ENCODE measurements around the gene EMC10.
A peak's percentile ranks its signal among the peaks of the same experiment; 100 is the strongest.

The EMC10 gene

DNA sequence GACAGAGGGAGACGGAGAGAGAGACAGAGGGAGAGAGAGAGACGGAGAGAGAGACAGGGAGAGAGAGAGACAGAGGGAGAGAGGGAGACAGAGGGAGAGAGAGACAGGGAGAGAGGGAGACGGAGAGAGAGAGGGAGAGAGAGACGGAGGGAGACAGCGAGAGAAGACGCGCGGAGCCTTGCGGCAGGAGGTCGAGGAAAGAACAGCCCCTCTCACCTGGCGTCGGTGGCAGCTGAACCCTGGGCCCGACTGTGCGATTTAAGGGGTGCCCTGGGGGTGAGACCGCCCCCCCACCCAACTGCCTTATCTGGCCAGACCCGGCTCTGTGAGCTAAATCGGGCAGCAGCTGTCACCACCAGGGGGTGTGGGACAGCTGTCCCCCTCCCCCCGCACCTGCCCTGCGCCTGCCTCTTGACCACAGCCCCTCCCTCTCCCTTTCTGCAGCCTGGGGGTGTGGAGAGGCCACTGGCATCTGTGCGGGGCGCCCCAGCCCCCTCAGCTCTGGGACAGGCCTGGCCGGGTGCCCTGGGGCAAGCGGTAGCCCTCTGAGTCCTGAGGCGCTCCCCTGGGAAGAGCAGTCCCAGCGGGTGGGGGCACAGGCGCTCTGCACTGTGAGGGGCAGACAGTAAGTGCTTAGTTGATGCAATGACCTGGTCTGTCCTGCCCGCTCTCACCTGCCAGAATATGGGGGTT, 23.9 kb downstream of the EMC10 start:
- no peak for DNase-seq

DNA sequence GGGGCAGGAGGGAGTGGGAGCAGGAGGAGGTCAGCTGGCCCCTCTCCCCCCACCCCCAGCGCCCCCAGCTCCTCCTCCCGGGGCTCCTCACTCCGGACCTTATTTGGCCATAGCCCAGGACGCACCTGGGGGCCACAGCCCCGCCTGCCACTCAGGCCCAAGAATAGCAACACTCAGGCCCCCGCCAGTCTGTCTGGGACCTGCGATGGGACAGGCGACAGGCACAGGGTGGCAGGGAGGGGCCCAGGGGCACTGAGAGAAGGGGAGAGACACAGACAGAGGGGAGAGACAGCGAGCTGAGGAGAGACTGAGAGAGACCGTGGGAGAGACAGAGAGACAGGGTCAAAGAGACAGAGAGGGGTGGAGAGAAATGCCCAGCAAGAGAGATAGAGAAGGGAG, 24.4 kb downstream of the EMC10 start:
- no peak for DNase-seq

DNA sequence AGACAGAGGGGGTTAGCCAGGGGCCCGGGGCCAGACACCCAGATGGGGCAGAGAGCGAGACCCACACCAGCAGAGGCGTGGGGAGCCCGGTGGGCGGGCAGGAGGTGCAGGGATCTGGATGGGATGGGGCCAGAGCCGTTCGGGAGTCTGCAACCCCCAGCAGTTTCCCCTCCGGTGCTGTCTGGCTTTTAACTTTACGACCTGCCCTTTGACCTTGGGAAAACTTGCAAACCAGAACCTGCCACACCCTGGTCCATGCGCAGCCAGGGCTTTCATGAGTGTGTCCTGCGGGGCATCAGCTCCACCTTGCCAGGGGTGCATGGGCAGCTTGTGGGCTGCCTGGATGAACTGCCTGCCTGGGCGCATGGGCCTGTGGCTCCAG, 24.9 kb downstream of the EMC10 start:
- DNase-seq = no peak

DNA sequence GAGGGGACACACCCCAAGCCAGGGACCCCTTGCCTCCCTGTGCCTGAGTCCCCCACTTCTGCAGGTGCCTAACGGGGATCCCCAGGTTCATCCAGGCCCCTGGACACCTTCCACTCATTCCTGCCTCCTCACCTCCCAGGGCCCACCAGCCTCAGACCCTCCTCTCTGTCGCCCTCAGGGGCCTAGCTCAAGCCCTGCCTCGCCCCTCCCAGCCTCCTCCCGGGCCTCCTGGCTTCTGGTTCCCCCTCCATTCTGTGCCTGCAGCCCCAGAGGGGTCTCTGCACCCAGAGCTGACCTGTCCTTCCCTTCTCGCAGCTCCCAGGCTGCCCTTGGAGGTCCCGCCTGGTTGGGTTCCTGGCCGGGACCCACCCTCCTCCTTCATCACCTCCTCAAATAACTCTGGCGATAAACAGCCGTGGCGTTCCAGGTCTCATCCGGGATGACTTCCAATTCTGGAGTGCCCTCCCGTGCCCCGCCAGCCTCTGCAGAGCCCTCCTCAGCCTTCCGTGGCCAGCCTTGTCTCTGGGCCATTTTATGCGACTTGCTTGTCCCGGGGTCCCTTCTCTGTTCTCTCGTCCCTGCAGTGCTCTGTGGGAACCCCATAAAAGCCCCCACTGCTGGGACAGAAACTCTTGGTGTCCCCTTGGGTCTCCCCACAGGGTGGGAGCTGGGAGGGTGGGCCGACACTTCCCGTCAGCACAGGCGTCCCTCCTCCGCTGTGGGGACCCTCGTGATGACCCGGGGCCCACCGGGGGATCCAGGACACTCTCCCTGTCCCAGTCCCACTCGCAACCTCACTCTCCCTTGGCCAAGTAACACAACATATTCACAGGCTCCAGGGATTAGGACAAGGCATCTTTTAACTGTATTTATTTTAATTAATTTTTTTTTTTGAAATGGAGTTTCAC, 25.5 kb downstream of the EMC10 start:
- no peak for DNase-seq

DNA sequence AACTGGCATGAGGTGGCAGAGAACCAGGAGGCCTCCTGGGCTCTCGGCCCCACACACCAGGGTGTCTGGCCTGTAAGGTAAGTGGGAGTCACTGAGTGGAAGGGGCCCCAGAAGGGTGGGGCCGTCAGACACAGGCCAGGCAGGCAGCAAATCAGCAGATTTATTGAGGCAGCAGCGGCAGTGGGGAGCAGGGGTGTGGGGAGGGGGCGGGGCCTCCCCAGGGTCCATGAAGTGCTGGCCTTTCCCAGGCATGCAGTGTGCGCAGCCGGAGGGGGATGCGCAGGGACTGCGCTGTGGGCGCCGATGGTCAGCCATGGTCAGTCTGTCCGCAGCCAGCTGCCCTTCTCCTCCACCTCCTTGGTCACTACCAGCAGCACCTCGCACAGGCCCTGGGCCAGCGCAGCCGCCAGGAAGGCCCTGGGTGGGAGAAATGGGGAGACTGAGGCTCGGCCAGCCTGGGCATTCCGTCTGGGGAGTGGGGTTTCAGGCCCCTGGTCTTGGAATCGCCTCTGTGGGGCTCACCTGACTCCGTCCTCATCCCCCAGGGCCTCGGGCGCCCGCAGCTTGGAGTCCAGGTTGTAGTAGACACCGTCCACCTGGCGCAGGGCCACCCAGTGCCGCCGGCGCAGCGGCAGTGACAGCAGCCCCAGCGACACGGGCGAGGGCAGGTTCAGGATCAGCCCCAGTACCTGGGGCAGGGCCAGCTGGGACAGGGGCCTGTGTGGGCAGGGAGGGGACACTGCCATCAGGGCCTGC, 29.7 kb downstream of the EMC10 start:
- no peak for DNase-seq

DNA sequence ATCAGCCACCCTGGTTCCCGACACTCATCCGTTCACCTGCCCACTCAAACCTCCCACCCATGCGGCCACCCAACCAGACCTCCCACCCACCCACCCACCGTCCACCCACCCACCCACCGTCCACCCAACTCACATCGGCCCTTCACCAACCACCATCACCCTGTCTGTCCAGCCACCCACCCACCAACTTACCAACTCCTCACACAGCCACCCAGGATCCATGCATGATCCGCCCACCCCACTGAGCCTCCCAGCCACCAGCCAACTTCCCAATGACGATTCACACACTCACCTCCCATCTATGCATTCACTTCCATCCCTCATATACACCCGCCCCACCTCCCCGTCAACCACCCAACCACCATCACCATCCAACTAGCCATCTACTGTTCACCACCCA, 30.4 kb downstream of the EMC10 start:
- no peak for DNase-seq

DNA sequence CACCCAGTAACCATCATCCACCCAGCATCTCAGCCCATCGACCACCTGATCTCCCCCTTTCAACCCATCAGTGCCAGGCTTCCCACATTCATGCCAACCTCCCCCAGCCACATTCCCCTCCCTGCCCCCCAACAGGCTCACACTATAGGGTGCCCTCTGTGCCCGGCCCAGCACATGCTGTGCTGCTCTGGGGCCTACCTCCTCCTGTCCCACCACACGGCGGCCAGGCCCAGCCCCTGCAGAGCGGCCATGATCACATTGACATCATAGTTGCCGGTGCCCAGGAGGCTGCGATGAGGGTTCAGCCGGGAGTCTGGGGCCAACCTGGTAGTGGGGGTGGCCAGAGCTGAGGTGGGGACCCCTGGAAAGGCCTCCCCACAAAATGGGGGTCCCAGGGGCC, 31.1 kb downstream of the EMC10 start:
- DNase-seq = no peak

DNA sequence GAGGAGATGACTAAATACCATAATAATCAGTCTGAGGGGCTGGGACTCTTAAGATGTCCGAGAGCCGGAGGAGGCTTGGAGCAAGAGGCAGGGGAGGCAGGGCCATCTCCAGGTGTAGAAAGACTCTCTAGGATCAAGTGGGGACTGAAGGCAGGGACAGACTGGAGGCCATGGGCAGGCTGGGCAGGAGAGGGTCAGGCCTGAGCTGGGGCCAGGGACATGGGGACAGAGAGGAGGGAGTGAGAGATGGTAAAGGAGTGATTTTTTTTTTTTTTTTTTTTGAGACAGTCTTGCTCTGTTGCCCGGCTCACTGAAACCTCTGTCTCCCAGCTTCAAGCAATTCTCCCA, 32.5 kb downstream of the EMC10 start:
- DNase-seq = no peak

DNA sequence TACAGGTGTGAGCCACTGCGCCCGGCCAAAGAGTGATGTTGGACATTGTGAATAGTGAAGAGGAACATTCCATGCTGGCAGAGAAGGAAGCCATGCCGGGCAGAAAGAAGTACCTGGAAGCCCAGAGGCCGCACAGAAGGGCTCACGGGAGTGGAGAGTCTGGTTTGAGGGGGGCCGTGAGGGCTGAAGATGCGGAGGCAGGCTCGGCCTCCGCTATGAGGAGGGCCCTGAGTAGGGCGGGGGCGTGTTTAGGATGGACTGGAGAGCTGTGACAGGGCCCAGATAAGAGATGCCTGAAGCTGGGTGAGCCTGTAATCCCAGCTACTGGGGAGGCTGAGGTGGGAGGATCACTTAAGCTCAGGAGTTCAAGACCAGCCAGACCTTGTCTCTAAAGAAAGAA, 33.1 kb downstream of the EMC10 start:
- DNase-seq = no peak

DNA sequence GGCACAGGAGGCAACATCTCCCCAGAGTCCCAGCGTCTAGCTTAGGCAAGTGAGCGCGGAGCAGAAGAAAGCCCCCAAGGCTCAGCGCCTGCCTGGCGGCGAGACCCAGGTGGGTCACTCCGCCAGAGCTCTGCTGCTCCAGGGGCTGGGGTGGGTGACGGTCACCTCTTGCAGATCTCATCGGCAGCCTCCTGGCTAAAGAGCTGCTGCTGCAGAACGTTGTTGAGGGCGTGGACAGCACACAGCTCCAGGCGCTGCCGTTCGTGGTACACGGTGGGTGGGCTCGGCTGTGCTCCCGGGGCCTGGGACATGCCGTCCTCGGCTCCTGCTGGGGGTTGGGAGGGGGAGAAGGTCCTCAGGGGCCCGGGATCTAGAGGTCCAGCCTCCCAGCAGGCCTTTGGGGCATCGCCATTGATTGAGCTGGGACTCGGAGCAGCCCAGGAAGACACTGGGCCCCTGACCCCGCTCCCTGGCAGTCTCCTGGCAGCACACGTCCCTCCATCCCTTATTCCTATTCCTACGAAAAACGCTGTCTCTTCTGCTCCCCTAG, 33.9 kb downstream of the EMC10 start:
- no peak for DNase-seq

DNA sequence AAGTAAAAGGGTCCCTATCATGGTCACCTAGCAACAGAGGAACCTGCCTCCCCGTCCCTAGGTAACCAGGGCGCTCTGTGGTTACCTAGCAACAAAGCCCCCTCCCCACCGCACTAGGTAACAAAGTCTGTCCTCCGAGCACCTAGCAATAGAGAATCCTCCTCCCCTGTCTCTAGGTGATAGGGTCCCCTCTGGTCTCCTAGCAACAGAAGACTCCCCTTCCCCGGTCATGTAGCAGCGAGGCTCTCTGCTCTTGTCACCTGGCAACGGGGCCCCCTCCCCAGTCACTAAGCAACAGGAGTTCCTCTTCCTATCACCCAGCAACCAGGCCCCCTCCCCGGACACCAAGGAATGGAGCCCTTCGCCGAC, 34.4 kb downstream of the EMC10 start:
- DNase-seq = no peak

DNA sequence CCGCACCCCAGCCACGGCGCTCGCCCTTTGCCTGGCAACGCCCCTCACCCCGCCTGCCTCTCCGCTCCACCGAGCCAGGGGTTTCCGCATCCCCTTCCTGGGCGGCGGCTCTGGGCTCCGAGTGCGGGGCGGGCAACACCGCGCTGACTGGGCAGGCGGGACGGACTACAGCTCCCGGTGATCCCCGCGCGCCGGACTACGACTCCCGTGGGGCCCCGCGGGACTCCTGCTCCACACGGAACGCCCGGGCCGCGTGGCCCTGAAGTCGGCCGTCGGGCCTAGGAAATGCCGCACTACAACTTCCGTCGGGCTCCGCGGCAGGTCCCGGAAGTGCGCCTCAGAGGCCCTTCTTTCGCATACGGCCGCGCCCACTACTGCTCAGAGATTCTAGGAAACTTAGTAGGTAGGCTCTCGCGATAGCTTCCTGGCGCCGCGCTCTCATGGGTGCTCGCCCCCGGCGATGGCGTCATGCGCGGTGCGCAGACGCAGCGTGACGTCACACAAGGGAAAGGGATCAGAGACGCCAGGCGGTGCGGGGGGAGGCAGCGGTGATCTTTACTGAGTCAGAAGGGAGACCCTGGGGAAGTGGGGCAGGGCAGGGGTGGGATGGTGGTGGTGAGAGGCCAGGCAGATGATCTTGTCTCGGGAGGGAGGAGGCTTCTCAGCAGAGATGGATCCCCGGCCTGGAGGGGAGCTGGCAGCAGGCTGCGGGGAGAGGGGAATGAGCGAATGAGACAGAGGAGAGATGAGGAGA, 34.9 kb downstream of the EMC10 start, which contains the start of gene JOSD2:
Gene JOSD2, minus strand, starts transcription at position 123 of the 754 bp plus-strand sequence. CDS start 760 bp downstream, outside the sequence.
- peak; percentile 94 for DNase-seq

DNA sequence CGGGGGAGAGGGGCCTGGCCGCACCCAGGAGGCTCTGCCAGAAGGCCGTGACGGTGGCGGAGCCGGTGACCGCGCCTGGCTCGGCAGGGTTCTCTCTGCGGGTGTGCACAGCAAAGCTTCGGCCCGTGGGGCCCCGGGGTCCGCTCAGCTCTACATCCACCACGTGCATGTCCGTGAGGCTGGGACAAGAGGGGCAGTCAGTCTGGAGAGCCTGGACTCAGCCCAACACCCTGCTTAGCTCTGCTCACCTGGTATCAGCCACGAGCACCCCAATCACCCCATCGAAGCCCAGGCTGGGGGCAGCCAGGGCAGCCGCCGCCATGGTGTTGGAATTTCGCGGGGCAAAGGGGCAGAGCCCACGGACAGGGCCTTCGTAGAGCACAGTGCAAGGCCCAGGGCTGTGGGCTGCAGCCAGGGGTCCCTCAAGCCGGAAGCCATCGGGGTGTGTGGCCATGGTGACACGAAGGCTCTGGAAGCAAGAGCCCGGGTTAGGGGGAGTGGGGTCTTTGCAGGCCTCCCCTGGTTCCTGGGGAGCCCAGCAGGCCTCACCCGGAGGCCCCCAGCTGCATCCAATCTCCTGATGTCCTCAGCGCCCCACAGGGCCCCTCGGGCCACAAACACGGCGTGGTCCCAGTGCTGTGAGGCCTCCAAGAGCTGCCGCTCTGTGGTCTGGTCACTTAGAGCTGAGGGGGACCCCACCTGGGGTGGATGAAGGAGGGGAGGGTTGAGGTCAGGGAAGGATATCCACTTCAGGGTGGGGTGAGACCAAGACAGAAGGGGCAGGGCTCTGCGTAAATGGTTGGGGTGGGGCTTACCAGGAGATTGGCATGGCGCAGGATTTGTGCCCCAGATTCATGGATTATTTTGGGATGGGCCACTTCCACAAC, 36.0 kb downstream of the EMC10 start:
- DNase-seq = no peak

DNA sequence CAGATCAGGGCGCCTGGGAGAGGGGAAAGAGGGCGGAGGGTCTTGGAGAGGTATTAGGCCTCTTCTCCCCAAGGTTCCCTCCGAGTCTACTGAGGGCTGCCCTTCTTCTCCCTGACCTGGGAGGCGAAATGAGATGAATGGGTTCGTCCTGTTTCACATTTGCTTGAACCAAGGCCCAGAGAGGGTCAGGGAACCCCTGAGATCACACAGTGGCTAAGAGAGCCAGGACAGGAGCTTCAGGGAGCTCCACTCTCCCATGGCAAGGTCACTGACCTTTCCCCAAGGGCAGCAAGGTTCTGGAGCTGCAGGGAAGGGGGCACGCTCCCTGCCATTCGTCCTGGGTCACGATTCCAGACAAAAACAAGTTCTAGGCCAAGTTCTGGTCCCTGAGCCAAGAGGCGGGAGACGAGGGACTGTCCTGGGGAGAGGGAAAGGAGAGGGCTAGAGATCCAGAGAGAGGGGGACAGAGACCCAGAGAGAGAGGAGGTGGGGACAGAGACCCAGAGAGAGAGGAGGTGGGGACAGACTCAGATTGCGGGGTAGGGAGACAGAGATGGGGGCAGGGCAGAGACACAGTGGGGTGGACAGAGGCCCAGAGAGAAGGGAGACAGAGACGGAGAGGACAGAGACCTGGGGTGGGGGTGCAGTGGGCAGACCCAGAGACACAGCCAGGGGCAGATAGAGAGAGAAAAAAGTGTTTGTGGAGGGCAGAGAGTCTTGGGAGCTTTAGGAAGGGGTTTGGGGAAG, 36.9 kb downstream of the EMC10 start:
- DNase-seq = no peak

DNA sequence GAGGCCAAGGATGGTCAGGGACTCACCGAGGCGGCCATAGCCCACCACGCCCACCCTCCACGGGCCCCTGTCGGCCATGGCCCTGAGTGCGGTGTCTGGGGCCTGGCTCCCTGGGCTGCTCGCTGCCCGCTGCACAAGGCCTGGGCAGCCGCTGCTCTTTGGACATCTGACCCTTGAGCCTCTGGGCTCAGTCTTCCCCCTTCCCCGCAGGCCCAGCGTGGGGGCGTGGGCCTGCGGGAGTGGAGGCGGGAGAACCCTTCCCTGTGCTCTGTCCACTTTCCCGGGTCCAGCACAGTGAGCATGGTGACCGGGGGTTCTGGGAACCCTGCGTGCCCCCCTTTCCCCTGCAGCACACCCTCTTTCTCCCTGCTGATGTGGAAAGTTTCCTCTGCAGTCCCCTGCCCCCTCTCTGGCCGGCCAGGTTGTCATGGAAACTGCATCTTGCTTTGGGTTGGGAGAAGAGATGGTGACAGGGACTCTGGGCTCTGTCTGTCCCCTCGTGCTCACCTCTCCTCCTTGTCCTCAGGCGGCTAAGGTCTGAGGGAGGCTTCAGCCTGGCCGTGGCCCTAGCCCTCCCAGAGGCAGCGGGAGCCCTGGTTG, 37.5 kb downstream of the EMC10 start, which contains the start of gene ASPDH:
Gene ASPDH, minus strand, starts transcription at position 168 of the 600 bp plus-strand sequence. Its CDS starts 90 bp downstream, at position 78.
- DNase-seq = no peak

DNA sequence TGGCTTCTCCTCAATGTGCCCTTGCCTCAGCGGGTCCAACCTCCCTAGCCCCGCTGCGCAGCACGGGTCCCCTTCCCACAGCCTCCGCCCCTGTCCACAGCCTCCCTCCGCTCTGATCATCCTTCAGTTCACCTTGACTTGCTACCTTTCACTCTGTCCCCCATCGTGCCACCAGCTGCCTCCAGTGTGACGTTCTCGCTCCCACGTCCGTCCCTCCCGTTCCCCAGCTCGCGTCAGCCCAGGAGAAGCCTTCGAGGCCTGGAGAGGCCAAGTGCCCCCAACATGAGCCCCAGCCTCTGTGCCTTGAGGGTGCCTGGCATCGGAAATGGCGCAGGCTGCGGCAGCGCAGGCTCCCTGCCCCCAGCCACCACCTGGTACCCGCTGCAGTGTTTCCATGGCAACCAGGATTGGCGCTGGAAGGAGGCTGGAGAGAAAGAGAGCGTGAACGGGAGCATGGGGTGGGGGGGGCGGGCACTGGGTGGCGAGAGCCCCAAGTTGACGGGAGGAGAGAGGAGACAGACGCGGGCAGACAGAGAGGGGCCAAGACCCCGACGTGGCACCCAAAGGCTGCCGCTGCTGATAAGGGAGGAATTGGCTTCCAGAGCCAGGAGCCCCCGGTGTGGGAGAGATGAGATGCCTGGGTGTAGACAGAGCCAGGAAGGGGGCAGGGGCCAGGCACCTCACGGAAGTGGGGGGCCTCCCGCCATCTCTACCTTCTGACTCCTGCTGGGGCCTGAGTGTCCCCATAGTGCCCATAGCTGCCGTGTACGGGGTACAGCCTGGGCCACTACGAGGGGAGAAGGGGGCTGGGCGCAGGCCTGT, 38.2 kb downstream of the EMC10 start:
- DNase-seq = no peak

DNA sequence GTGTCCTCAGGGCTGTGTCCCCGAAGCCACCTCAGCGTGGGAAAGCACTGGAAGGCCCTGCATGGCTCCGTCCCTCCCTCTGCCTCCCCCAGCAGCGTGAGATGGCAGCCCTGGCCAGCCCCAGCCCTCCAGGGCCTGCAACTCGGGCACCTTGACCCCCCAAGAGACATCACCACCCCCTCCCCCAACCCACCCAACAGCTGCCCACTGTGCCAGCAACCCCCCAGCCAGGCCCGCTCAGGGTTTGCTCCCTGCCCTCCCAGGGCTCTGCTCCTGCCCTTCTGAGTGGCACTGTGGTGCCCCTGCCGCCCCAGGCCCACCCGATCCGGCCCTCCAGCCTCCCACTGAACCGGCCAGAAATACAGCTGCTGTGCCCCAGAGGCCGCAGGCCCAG, 38.9 kb downstream of the EMC10 start:
- DNase-seq = no peak

DNA sequence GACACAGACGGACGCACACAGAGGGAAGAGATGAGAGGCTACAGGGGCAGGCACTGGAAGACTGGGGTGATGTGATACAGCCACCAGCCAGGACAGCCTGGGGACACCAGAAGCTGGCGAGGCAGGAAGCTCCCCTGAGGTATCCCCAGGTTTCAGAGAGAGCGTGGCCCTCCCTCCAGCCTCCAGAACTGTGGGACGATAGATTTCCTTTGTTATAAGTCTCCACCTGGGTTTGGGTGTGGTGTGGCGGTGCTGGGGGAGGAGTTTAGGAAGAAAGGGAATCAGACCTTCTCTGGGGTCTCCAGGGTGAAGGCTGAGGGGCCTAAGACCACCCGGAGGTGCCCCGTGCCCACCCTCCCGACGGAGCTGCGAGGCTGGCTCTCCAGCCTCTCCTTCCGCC, 40.1 kb downstream of the EMC10 start:
- DNase-seq = no peak

DNA sequence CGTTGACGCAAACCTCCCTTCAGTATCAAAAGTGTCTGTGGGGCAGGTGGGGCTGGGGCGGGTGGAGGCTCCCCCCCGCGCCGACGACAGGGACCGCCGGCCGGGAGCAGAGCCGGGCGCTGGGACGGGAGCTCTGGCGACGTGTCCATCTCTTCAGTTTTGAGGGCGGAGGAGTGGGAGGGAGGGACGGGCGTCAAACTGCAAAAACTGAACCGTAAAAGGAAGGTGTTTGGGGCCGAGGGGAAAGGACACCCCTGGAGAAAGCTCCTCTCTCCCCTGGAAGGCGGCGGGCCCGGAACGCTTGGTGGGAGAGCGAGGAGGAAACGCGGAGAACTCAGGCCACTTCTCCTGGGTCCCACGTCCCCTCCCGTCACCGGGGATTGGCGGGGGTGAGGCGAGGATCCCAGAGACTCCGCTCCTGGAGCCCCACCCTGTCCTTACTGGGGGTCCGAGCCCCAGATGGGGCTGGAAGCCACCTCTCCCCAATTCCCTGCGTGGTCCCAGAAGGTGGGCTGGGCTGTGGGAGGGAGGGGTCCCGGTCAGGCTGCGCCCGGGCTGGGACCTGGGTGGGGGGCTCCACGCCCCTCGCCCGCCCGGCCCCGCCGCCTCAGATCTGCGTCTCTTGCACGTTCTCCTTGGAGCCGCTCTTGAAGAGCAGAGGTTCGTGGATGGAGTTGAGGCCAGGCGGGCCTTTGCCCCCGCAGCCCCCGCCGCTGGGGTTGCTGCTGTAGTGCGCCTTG, 40.8 kb downstream of the EMC10 start:
- DNase-seq = no peak

All from GOT3 (cell line).